Non-pigmented ciliary epithelial cell (primary cell): ENCODE results near the gene SULT1C3.

Experiments used
- DNase-seq: peaks from one replicate; pipeline ENCODE4 v3.0.0-alpha.2; 2010; ENCODE audit warnings: low read depth

SULT1C3 gene

DNA sequence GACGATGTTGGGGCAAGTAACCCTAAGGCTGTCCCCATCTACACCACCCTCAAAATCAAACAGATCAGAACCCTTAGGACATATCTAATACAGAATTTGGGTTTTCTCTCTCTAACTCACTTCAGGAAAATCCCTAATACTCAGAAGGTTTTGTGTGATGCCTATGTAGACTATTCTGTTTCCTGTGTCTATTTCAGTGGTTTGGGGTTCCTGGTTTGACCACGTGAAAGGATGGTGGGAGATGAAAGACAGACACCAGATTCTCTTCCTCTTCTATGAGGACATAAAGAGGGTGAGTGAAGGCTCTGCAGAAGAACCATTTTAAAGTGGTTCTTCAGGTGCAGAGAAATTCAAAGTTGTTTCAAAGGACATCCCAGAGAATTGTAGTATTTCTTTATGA is 65.2 kb downstream of the SULT1C3 start:
- DNase-seq = no peak

DNA sequence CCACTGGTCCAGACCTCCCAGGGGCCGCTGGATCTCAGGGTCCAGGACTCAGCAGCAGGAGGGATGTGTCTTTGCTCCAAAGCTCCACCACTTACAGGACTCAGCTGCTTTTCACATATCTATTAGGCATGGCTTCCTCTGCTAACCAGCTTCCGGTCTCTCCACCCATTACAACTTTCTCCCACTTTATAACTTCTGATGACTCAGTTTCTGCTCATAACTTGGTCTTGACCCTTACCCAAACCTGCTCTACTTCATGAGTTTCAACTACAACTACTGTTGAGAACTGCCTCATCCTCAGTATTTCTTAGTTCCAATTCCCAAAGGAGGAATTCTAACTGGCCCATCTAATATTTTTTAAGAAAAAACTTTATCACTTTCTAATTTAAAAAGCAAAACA is 66.1 kb downstream of the SULT1C3 start:
- no peak for DNase-seq

DNA sequence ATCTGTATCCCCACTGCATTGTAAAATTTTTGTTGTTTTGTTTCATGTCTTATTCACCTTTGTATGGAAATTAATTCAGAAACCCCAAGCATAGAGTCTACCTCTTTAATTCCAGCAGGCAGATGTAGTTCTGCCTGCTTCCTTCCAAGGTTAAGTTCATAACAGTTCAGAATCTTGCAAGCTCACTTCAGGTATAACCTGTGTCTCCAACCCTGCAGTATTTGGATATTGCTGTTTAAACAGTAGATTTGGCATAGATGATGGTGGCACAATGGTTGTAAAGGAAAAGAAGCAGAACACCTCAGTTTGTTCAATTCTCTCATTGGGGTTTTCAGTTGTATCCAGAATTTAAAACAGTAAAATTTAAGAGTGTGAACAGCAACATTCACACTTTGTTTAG is 70.1 kb downstream of the SULT1C3 start:
- DNase-seq = no peak
